Putamen (tissue), 1 donor: ENCODE data around the gene AREG.
A peak's percentile ranks its signal among the peaks of the same experiment; 100 is the strongest.

Experiments used
- DNase-seq: peaks from one replicate; pipeline ENCODE4 v3.0.0-alpha.2; 2016; ENCODE audit warnings: low spot score

AREG gene

DNA sequence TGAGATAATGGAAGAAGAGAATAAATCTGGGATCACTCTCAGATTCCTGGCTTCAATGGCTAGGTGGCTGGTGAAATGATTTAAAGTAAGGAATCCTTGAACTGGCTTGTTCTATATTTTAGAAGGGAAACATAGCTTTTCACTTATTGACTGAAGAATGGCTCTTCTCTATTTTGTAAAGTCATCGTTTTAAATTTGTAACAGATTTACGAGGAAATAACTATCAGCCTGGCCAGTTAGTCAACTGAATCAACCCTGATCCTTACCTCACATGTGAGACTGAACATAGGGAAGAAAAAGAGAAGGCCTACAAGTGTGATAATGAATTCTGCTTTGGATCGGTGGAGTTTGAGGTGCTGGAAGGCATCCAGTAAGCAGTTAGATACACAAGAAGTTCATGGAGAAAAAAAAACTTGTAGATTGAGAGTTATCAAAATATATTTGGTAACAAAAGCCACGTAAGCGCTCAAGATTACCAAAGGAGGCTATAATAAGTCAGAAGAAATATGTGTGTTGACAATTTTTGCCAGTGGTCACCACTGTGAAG lies 12.0 kb downstream of the AREG start:
- DNase-seq: no peak

GRCh38 chr4:74460833-74461232 lies 15.9 kb downstream of the AREG start:
- DNase-seq: no peak

DNA sequence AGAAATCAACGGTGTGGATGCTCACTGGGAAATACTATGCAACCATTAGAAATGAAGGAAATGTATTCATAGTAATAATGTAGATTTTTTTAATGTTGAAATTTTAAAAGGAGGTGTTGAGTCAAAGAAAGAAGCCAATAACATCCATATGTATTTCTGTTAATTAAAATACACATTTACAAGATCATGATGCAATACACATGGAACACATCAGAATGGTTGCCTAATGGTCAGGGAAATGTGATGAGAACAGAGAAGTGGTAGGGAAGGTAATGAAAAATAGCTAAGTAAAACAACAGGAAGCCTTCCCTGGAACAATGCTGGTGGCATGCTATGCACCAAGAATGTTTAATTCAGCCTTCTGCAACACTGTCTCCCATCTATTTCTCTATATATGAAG lies 18.2 kb downstream of the AREG start:
- no peak for DNase-seq

- no peak for DNase-seq
These were observed 19.4 kb downstream of the AREG start for GRCh38 chr4:74464291-74464690.

DNA sequence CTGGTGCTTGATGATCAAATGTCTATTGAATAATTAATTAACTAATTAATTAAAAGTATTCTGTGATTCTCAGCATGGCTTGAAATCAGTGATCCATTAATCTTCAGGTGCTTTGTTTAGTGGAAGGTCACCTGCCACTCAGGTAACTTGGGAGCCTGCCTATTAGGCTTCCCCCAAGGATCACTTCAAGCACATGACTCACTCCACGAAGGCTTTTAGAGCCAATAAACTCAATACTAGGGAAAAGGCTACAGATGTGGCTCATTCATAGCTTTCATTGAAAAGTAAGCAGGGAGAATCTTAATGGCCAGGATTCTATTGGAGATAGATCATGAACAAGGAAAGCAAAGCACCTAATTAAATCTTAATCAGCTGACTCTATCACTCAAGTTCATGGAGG lies 21.3 kb downstream of the AREG start:
- no peak for DNase-seq

GRCh38 chr4:74471264-74471663 lies 26.3 kb downstream of the AREG start:
- DNase-seq: no peak

- DNase-seq: peak; percentile 11
These were observed 28.3 kb downstream of the AREG start for GRCh38 chr4:74473155-74473811.

DNA sequence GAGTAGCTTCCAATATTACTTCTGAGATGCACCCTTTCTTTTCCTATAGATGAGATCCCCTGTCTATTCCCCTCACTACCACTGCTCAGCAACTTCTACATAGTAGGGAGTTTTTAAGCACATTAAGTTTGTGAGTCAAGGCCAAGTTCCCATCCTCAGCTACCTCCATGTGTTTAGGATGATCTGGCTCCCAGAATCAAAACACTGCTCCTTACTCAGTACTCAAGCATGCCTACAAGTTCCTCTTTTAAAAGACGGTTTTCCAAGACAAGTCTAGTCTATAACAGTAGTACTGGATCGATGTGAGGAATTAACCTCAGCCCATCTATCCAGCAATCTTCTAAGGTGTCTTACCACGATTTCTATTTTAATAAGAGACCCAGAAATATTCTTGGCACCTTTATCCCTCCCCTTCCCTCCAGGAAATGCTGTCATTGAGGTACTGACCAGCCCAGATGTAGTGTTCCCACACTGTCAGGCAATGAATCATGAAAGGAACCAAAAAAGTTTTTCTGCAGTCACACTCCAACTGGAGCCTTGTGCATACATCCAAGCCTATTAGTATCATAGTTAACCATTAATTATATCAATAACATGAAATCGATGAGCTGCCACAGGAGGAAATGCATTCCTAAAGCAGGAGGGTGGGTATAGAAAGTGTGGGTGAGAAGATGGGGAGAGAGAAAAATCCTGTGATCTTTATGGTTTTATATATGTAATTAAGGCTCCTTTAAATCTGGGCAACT lies 29.6 kb downstream of the AREG start:
- DNase-seq: no peak

DNA sequence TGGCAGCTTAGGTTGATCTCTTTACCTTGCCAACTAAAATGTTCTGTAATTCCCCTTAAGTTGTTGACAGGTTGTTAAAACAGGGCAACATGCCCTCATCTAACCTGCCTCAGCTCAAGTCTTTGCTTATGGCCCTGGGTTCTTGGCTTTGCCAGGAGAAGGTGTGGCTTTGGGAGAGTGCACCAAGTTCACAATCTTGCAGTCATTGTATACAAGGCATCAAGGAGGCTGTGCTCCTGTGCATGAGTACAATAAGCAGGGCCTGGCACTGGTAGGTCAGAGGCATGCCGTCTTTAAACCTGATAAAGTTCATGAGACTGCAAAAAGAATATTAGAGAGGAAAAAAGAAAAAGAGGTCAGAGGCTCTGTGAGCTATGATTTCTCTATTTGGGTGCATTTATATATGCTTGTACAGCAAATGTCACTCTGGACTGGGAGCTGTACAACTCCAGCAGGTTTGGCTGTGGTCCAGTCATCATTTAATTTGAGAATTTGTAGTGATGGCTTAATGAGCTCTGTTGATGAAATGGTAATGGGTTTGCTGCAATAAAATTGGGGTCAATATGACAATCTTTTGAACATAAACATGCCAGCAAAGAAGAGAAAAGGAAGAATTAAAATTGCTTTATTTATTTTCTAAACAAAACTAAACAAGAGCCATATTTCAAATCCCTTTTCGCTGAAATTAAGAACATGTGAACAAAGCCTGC lies 30.3 kb downstream of the AREG start:
- no peak for DNase-seq

DNA sequence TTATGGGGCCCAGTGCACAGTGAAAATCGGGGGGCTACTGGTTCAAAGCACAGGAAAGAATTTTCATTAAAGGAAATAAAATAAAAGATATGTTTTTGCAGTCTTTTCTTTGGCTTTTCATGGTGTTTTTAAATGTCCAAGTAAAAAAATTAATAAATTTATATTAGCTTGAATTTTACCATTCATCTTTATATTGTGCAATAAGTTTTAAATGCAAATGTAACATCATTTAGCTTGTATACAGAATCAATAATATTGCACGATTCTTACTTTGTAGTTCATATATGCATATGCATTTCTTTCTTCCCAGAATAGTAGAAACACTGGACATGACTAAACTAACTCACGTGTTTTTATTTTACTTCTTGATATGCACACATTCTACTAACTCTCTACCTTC lies 31.0 kb downstream of the AREG start:
- DNase-seq: no peak

DNA sequence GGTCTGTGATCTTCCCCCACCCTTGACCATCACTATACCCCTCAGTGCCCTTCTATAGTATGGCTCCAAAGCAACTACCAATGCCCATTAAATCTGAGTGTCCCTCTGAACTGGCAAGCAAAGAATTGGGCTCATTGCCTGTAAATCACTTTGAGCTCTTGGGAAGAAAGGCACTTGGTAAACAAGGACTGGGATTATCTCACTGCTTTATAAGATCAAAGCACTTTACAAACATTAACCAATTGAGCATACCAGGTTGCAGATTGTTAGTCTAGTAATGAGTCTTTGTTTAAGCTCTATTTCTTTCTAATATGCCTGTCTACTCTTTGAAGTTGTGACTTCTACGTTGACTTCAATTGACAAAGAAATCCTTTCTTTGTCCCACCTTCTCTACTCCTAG lies 34.1 kb downstream of the AREG start:
- DNase-seq: no peak

DNA sequence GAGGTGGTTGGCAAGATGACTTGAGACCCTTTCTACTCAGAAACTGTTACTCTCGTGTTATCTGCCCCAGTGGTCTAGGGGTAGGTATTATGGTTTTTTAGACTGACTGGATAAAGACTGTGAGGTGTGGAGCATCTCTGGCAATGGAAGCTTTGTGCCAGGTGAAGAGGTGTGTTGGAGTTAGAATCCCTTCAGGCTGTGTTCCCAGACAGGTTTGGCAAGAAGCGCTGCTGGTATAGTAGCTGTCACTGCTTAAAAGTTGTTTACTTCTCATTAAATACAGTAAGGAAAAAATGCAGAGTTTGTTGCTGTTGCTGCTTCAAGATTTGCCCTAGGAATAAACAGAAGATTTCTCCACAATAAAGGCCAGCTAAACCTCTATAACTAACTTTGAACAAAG lies 35.3 kb downstream of the AREG start:
- no peak for DNase-seq

- DNase-seq: no peak
These were observed 37.1 kb downstream of the AREG start for GRCh38 chr4:74481891-74482609.

- no peak for DNase-seq
These were observed 38.4 kb downstream of the AREG start for GRCh38 chr4:74483226-74483911.

DNA sequence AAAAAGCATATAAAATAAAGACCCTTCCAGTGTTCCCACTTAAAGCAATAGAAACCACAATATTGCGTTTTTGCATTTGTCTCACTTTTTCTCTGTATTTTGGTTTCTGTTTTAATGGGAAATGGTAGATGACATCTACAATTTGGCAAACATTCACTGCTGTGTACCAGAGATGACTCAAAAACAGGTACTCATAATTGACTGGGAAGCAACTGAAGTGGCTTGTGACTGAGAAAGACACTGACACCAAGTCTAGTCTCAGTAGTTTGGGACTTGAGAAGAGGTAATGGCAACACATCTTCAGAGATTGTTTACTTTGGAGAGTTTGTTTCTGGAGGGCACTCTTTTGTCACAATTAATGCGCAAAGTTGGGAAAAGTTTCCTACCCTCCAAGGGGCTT lies 42.0 kb downstream of the AREG start:
- no peak for DNase-seq

- no peak for DNase-seq
These were observed 42.8 kb downstream of the AREG start for GRCh38 chr4:74487771-74488170.

GRCh38 chr4:74490736-74491135 lies 45.8 kb downstream of the AREG start:
- DNase-seq: no peak

- DNase-seq: no peak
These were observed 55.2 kb downstream of the AREG start for GRCh38 chr4:74499986-74500781.

- DNase-seq: no peak
These were observed 56.6 kb downstream of the AREG start for GRCh38 chr4:74501579-74501978.

GRCh38 chr4:74503580-74503979 lies 58.6 kb downstream of the AREG start:
- DNase-seq: no peak

GRCh38 chr4:74504212-74504611 lies 59.3 kb downstream of the AREG start:
- no peak for DNase-seq
